K562 (cell line): ENCODE measurements around the gene PTPN1. TPM values are rescaled to one million over a fixed set of nuclear protein-coding genes. Genes with fewer than 3 reads are reported as not detected.
A peak's percentile ranks its signal among the peaks of the same experiment; 100 is the strongest.

Experiments used
- CEBPB ChIP-seq: fragments of 450-650 bp; IDR thresholded peaks from 2 replicates; pipeline ENCODE4 v1.6.1; 2016; ENCODE audit warnings: missing genetic modification characterization, missing compliant biosample characterization
- ESRRB ChIP-seq: fragments of 250-450 bp; sonication (Bioruptor Pico); IDR thresholded peaks from 2 replicates; pipeline ENCODE4 v1.5.0; 2020; ENCODE audit warnings: mild to moderate bottlenecking, moderate library complexity, borderline replicate concordance
- FOXA1 ChIP-seq: fragments of 450-650 bp; IDR thresholded peaks from 2 replicates; pipeline ENCODE4 v1.6.1; 2016; ENCODE audit warnings: mild to moderate bottlenecking, borderline replicate concordance
- HNRNPK ChIP-seq: fragments of 200-400 bp; formaldehyde crosslinking; IDR thresholded peaks from one replicate; pipeline ENCODE4 v1.6.1; 2018; ENCODE audit warnings: mild to moderate bottlenecking, low read depth, low read length; ENCODE audit not compliant: poor library complexity, severe bottlenecking
- MCM5 ChIP-seq: fragments of 450-650 bp; IDR thresholded peaks from 2 replicates; pipeline ENCODE4 v1.6.1; 2016; ENCODE audit warnings: low read depth
- RCOR1 ChIP-seq, 2 experiments: IDR thresholded peaks; 2 replicates each; pipeline ENCODE4 v1.6.1; 2012; ENCODE audit warnings: low read depth in 2 of 2, low read length in 2 of 2, borderline replicate concordance in 1 of 2, improper control_type of control experiment in 1 of 2
- SMARCB1 ChIP-seq: IDR thresholded peaks from 2 replicates; pipeline ENCODE4 v1.6.1; 2011; ENCODE audit warnings: improper control_type of control experiment, low read depth; ENCODE audit not compliant: insufficient read length
- TAF9B ChIP-seq: fragments of 450-650 bp; IDR thresholded peaks from 2 replicates; pipeline ENCODE4 v1.6.1; 2018; ENCODE audit warnings: mild to moderate bottlenecking; ENCODE audit not compliant: partially characterized antibody
- ZNF212 ChIP-seq: fragments of 450-650 bp; formaldehyde crosslinking; IDR thresholded peaks from 2 replicates; pipeline ENCODE4 v1.4.0; 2020; ENCODE audit warnings: mild to moderate bottlenecking
- ZNF217 ChIP-seq: sonication (generic); formaldehyde crosslinking; IDR thresholded peaks from 2 replicates; pipeline ENCODE4 v1.8.0; 2022; ENCODE audit warnings: mild to moderate bottlenecking, missing genetic modification reagents
- ZNF347 ChIP-seq: fragments of 450-650 bp; formaldehyde crosslinking; IDR thresholded peaks from 2 replicates; pipeline ENCODE4 v1.4.0; 2020; ENCODE audit warnings: low read depth, mild to moderate bottlenecking, moderate library complexity
- ZNF436 ChIP-seq: fragments of 250-450, 450-650 bp; sonication (Bioruptor Pico); formaldehyde crosslinking; IDR thresholded peaks from 2 replicates; pipeline ENCODE4 v1.7.0; 2020; ENCODE audit warnings: mild to moderate bottlenecking
- ZNF561 ChIP-seq: fragments of 450-650 bp; formaldehyde crosslinking; conservative IDR thresholded peaks from 2 replicates; pipeline ENCODE4 v1.4.0; 2020; ENCODE audit warnings: mild to moderate bottlenecking, moderate library complexity
- polyA plus RNA-seq, 8 experiments: library from polyadenylated mRNA; depleted of rRNA in 4 of 8; stranded (reverse) in 5 of 8; unstranded in 3 of 8; fragments of >200 nt; fragmentation: Nextera tagmentation in 2 of 8; fragmentation: Illumina TruSeq in 1 of 8; extraction: Ambion mirVana in 2 of 8; extraction: Trizol in 1 of 8; gene quantifications; 2 replicates each; pipeline versions ENCODE4 v1.2.1 to v1.2.3, GENCODE V29; 2011 to 2014; ENCODE audit warnings: inconsistent platforms in 1 of 8, missing spikeins in 1 of 8
- total RNA-seq, 7 experiments: library from RNA; depleted of rRNA in 6 of 7; stranded (reverse); fragments of >200 nt in 6 of 7; fragmentation: Illumina TruSeq in 2 of 7; extraction: Trizol in 2 of 7; gene quantifications; 2 replicates each; pipeline versions ENCODE4 v1.2.1 to v1.2.3, GENCODE V29; 2011 to 2021; ENCODE audit warnings: low replicate concordance in 1 of 7
- TF ChIP-seq, protein P1 (sequence below): fragments of 250-450 bp; sonication (Bioruptor Pico); IDR thresholded peaks from 2 replicates; pipeline ENCODE4 v1.5.1; 2021; ENCODE audit warnings: mild to moderate bottlenecking
- TF ChIP-seq, protein P2 (sequence below), 3 experiments: fragments of 200-800 bp in 1 of 3; sonication (Bioruptor generic) in 1 of 3; sonication (generic) in 1 of 3; formaldehyde crosslinking in 1 of 3; IDR thresholded peaks; 2 replicates each; pipeline versions ENCODE4 v1.6.1 to v1.8.0; 2016 to 2022; ENCODE audit warnings: mild to moderate bottlenecking in 2 of 3, missing compliant biosample characterization in 2 of 3, missing genetic modification characterization in 2 of 3, missing genetic modification reagents in 1 of 3
- TF ChIP-seq, protein P3 (sequence below): fragments of 250-450 bp; sonication (Bioruptor Pico); IDR thresholded peaks from 2 replicates; pipeline ENCODE4 v1.8.0; 2022; ENCODE audit warnings: inconsistent platforms, mild to moderate bottlenecking, moderate library complexity, borderline replicate concordance
- TF ChIP-seq, protein P4 (sequence below): sonication (generic); formaldehyde crosslinking; IDR thresholded peaks from 2 replicates; pipeline ENCODE4 v1.5.0; 2020; ENCODE audit warnings: missing genetic modification reagents
- TF ChIP-seq, protein P5 (sequence below): fragments of 450-650 bp; formaldehyde crosslinking; IDR thresholded peaks from 2 replicates; pipeline ENCODE4 v1.4.0; 2020; ENCODE audit warnings: mild to moderate bottlenecking
- TF ChIP-seq, protein P6 (sequence below): sonication (generic); formaldehyde crosslinking; IDR thresholded peaks from 2 replicates; pipeline ENCODE4 v1.4.0; 2020; ENCODE audit warnings: mild to moderate bottlenecking, missing genetic modification reagents

The PTPN1 gene
- total and polyA plus RNA-seq, 9 of the 15 experiments (the other 6 are each of a cell fraction or from before 2014, with no cell fraction given): 11.0 to 85.3 (median 54.0) TPM

DNA sequence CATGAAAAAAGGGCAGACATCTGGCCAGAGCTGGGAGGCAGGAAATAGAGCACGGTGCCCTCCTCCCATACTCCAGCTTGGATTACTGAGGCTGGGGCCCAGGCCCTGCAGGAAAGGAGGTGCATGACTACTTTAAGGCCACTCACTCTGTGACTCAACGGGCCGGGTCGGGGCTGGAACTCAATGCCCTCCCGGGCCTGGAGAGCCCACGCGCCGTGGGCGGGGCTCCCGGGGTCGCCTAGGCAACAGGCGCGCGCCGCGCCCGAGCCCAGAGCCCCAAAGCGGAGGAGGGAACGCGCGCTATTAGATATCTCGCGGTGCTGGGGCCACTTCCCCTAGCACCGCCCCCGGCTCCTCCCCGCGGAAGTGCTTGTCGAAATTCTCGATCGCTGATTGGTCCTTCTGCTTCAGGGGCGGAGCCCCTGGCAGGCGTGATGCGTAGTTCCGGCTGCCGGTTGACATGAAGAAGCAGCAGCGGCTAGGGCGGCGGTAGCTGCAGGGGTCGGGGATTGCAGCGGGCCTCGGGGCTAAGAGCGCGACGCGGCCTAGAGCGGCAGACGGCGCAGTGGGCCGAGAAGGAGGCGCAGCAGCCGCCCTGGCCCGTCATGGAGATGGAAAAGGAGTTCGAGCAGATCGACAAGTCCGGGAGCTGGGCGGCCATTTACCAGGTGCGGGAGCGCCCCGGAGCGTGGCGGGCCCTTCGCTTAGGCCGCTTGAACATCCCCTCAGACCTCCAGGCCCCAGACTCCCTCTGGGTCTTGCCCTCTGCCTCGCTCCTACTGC lies at the start of gene PTPN1 (continued):
- TF ChIP-seq, protein P1, sequence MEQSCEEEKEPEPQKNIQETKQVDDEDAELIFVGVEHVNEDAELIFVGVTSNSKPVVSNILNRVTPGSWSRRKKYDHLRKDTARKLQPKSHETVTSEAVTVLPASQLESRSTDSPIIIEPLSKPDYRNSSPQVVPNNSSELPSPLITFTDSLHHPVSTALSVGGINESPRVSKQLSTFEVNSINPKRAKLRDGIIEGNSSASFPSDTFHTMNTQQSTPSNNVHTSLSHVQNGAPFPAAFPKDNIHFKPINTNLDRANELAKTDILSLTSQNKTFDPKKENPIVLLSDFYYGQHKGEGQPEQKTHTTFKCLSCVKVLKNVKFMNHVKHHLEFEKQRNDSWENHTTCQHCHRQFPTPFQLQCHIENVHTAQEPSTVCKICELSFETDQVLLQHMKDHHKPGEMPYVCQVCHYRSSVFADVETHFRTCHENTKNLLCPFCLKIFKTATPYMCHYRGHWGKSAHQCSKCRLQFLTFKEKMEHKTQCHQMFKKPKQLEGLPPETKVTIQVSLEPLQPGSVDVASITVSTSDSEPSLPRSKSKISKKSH (CRISPR knock-in tag): no peak
- TF ChIP-seq, protein P2, sequence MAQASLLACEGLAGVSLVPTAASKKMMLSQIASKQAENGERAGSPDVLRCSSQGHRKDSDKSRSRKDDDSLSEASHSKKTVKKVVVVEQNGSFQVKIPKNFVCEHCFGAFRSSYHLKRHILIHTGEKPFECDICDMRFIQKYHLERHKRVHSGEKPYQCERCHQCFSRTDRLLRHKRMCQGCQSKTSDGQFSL (CRISPR knock-in tag; IDR thresholded peaks at IDR 0.05): no peak; the same call in 1 of the 2 replicates
- TF ChIP-seq, protein P2 (tag; IDR thresholded peaks at IDR 0.05): no peak
- TF ChIP-seq HNRNPK (no peak), ESRRB (no peak), SMARCB1 (no peak), MCM5 (no peak), RCOR1 (IDR thresholded peaks at IDR 0.05; ENCODE audit: borderline replicate concordance in 1 of 2, low read depth in 2 of 2, low read length in 2 of 2) (peak in 1 of 2 experiments; percentile 57; a peak in 1 of 4 replicates), ZNF212 (CRISPR knock-in tag) (no peak), TAF9B (peak; percentile 87), ZNF436 (CRISPR knock-in tag) (no peak), ZNF217 (no peak), ZNF347 (CRISPR knock-in tag) (no peak), CEBPB (no peak), ZNF561 (CRISPR knock-in tag) (no peak), FOXA1 (no peak)
- TF ChIP-seq, protein P3, sequence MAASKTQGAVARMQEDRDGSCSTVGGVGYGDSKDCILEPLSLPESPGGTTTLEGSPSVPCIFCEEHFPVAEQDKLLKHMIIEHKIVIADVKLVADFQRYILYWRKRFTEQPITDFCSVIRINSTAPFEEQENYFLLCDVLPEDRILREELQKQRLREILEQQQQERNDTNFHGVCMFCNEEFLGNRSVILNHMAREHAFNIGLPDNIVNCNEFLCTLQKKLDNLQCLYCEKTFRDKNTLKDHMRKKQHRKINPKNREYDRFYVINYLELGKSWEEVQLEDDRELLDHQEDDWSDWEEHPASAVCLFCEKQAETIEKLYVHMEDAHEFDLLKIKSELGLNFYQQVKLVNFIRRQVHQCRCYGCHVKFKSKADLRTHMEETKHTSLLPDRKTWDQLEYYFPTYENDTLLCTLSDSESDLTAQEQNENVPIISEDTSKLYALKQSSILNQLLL: no peak
- TF ChIP-seq, protein P4, sequence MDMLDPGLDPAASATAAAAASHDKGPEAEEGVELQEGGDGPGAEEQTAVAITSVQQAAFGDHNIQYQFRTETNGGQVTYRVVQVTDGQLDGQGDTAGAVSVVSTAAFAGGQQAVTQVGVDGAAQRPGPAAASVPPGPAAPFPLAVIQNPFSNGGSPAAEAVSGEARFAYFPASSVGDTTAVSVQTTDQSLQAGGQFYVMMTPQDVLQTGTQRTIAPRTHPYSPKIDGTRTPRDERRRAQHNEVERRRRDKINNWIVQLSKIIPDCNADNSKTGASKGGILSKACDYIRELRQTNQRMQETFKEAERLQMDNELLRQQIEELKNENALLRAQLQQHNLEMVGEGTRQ: 0 out of 2 replicates have a peak, but pooled peaks have one; percentile 1
- TF ChIP-seq, protein P5, sequence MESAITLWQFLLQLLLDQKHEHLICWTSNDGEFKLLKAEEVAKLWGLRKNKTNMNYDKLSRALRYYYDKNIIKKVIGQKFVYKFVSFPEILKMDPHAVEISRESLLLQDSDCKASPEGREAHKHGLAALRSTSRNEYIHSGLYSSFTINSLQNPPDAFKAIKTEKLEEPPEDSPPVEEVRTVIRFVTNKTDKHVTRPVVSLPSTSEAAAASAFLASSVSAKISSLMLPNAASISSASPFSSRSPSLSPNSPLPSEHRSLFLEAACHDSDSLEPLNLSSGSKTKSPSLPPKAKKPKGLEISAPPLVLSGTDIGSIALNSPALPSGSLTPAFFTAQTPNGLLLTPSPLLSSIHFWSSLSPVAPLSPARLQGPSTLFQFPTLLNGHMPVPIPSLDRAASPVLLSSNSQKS (CRISPR knock-in tag): no peak
- TF ChIP-seq, protein P6, sequence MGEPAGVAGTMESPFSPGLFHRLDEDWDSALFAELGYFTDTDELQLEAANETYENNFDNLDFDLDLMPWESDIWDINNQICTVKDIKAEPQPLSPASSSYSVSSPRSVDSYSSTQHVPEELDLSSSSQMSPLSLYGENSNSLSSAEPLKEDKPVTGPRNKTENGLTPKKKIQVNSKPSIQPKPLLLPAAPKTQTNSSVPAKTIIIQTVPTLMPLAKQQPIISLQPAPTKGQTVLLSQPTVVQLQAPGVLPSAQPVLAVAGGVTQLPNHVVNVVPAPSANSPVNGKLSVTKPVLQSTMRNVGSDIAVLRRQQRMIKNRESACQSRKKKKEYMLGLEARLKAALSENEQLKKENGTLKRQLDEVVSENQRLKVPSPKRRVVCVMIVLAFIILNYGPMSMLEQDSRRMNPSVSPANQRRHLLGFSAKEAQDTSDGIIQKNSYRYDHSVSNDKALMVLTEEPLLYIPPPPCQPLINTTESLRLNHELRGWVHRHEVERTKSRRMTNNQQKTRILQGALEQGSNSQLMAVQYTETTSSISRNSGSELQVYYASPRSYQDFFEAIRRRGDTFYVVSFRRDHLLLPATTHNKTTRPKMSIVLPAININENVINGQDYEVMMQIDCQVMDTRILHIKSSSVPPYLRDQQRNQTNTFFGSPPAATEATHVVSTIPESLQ: no peak
